Mammary epithelial cell (primary cell): ENCODE measurements around the gene FMNL2.

Experiments
- CTCF ChIP-seq, 2 donors: IDR thresholded peaks in 1 of 2; conservative IDR thresholded peaks in 1 of 2; 2 replicates each; pipeline ENCODE4 v1.5.1; 2011 to 2012; ENCODE audit warnings: inconsistent platforms in 2 of 2, low read length in 2 of 2, mild to moderate bottlenecking in 2 of 2, control low read depth in 1 of 2, low read depth in 1 of 2; ENCODE audit not compliant: insufficient read depth in 1 of 2; ENCODE audit errors: extremely low read depth in 1 of 2
- EZH2 ChIP-seq: IDR thresholded peaks from 2 replicates; pipeline ENCODE4 v1.6.1; 2012; ENCODE audit warnings: low read length, inconsistent platforms, borderline replicate concordance

- no peak for TF ChIP-seq CTCF (conservative IDR thresholded peaks at IDR 0.05 in 1 of 2, IDR thresholded peaks at IDR 0.05 in 1 of 2; ENCODE audit: extremely low read depth in 1 of 2, insufficient read depth in 1 of 2, low read depth in 1 of 2, low read length in 2 of 2)
- no peak for TF ChIP-seq EZH2
Observed at GRCh38 chr2:152320814-152321213, 14.2 kb upstream of the FMNL2 start.
